ENCODE results near the gene SAMD9. TPM values are rescaled to one million over a fixed set of nuclear protein-coding genes. Genes with fewer than 3 reads are reported as not detected.

Gene SAMD9
- 9.5 and 15.6 TPM in 2 replicates for total RNA-seq

DNA sequence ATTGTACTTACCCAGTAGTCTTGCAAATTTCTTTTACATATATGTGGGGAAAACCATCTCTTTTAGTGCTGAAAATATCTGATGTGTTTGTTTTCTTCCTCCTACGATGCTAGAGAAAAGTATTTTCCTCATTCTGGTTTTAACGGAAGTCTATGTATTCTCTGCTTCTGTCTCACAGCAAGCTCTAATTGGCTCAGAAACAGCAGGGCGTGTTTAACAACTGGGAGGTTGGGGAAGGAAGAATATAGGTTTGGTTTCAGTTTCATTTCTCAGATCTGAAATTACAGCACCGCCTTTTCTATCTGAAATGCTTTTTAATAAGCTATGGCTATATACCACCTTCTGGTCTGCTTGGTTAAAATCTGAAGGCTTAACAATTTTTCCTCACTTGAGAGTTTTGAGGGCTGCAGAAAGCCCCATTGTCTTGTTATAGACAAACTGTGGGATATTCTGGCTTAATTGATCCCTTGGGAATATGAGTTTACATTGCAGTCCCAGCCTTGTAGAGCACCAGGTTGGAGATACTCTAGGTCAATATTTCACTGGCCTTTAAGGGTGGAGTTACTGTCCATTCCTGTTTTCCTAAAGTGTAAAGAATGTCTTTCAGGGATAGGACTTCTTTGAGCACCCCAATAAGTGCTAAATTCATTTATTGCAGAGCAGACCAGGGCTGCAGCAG is at the start of gene SAMD9:
TSS of gene SAMD9 (minus strand) at position 128 of the 679 bp plus-strand sequence. CDS start 11,882 bp downstream, outside the sequence.

GRCh38 chr7:93148144-93148543 is 30.4 kb upstream of the SAMD9 start, which contains the start of gene SAMD9L:
Gene SAMD9L (minus strand): TSS chr7:93148385. CDS start chr7:93135971, 12,414 bp downstream.

Other genes with a start within 250 kb of the SAMD9 start
- gene SAMD9L, start 30.4 kb upstream of the SAMD9 start, total RNA-seq, result 11.0 and 16.2 TPM in 2 replicates
- 0.09 and 0.16 TPM in 2 replicates for gene HEPACAM2, start 108.5 kb upstream of the SAMD9 start, total RNA-seq
- 36.1 and 39.8 TPM in 2 replicates for gene VPS50, start 114.4 kb upstream of the SAMD9 start, total RNA-seq

All from bronchial smooth muscle cell (primary cell).